H9 (cell line): Measurements from ENCODE around the gene TRIOBP. TPM values are rescaled to one million over a fixed set of nuclear protein-coding genes. Genes with fewer than 3 reads are reported as not detected.
"Not testable (repeated sequence)": the region's sequence is repeated elsewhere in the genome, so short reads cannot be mapped to it uniquely, and the experiment has no call there.

ENCODE experiments used
- DNase-seq: peaks from one replicate; pipeline ENCODE4 v3.0.0-alpha.2; 2017
- H2AFZ ChIP-seq: one replicate; pipeline ENCODE4 v1.6.1; 2013; ENCODE audit warnings: mild to moderate bottlenecking, low read length, control low read depth, moderate library complexity
- H2AK5ac ChIP-seq: 2 replicates; pipeline ENCODE4 v1.6.1; 2013; ENCODE audit warnings: low read length, control low read depth, mixed read lengths; ENCODE audit not compliant: insufficient read length
- H2BK120ac ChIP-seq: one replicate; pipeline ENCODE4 v1.6.1; 2013; ENCODE audit warnings: low read depth, mild to moderate bottlenecking, low read length, control low read depth, inconsistent platforms; ENCODE audit not compliant: poor library complexity, severe bottlenecking
- H2BK12ac ChIP-seq: 2 replicates; pipeline ENCODE4 v1.6.1; 2013; ENCODE audit warnings: low read length, control low read depth, mixed read lengths, low read depth; ENCODE audit not compliant: insufficient read length
- H2BK15ac ChIP-seq: 2 replicates; pipeline ENCODE4 v1.6.1; 2013; ENCODE audit warnings: low read depth, low read length, control low read depth
- H2BK20ac ChIP-seq: one replicate; pipeline ENCODE4 v1.6.1; 2013; ENCODE audit warnings: low read depth, mild to moderate bottlenecking, low read length, control low read depth, inconsistent platforms; ENCODE audit not compliant: poor library complexity, severe bottlenecking
- H2BK5ac ChIP-seq: 2 replicates; pipeline ENCODE4 v1.6.1; 2013; ENCODE audit warnings: low read length, control low read depth, mixed read lengths; ENCODE audit not compliant: insufficient read length
- H3K14ac ChIP-seq: 2 replicates; pipeline ENCODE4 v1.6.1; 2013; ENCODE audit warnings: low read length, control low read depth; ENCODE audit not compliant: insufficient read depth
- H3K18ac ChIP-seq: 2 replicates; pipeline ENCODE4 v1.6.1; 2013; ENCODE audit warnings: low read depth, mild to moderate bottlenecking, mixed read lengths, low read length, control low read depth; ENCODE audit not compliant: insufficient read length
- H3K23ac ChIP-seq: 2 replicates; pipeline ENCODE4 v1.6.1; 2013; ENCODE audit warnings: low read length, control low read depth, mixed read lengths, low read depth; ENCODE audit not compliant: insufficient read length
- H3K23me2 ChIP-seq: 2 replicates; pipeline ENCODE4 v1.6.1; 2013; ENCODE audit warnings: low read depth, mild to moderate bottlenecking, mixed read lengths, low read length, control low read depth; ENCODE audit not compliant: insufficient read length, poor library complexity, severe bottlenecking
- H3K27ac ChIP-seq: 2 replicates; pipeline ENCODE4 v1.5.1; 2013; ENCODE audit warnings: low read length, control low read depth, mixed read lengths, low read depth; ENCODE audit not compliant: insufficient read length
- H3K27me3 ChIP-seq: 2 replicates; pipeline ENCODE4 v1.6.1; 2013; ENCODE audit warnings: low read length, control low read depth, inconsistent platforms; ENCODE audit not compliant: insufficient read depth
- H3K4ac ChIP-seq: 2 replicates; pipeline ENCODE4 v1.6.1; 2013; ENCODE audit warnings: low read depth, mild to moderate bottlenecking, control low read depth, inconsistent platforms, low read length, moderate library complexity
- H3K4me1 ChIP-seq: 2 replicates; pipeline ENCODE4 v1.6.1; 2013; ENCODE audit warnings: low read length, control low read depth, inconsistent platforms; ENCODE audit not compliant: insufficient read depth
- H3K4me2 ChIP-seq: 2 replicates; pipeline ENCODE4 v1.6.1; 2013; ENCODE audit warnings: low read length, control low read depth, mixed read lengths; ENCODE audit not compliant: insufficient read length, insufficient read depth
- H3K56ac ChIP-seq: 2 replicates; pipeline ENCODE4 v1.6.1; 2013; ENCODE audit warnings: low read depth, mild to moderate bottlenecking, mixed read lengths, low read length, control low read depth; ENCODE audit not compliant: insufficient read length
- H3K79me1 ChIP-seq: 2 replicates; pipeline ENCODE4 v1.6.1; 2013; ENCODE audit warnings: low read depth, mild to moderate bottlenecking, moderate library complexity, low read length, control low read depth, inconsistent platforms; ENCODE audit not compliant: insufficient read depth, poor library complexity, severe bottlenecking
- H3K79me2 ChIP-seq: 2 replicates; pipeline ENCODE4 v1.6.1; 2013; ENCODE audit warnings: low read length, control low read depth, inconsistent platforms; ENCODE audit not compliant: insufficient read depth
- H3K9ac ChIP-seq: 2 replicates; pipeline ENCODE4 v1.6.1; 2013; ENCODE audit warnings: low read length, control low read depth, mixed read lengths; ENCODE audit not compliant: insufficient read length; ENCODE audit errors: extremely low read depth
- H3K9me3 ChIP-seq: one replicate; pipeline ENCODE4 v1.6.1; 2013; ENCODE audit warnings: low read depth, low read length, inconsistent platforms; ENCODE audit not compliant: control insufficient read depth
- H3T11ph ChIP-seq: one replicate; pipeline ENCODE4 v1.6.1; 2013; ENCODE audit warnings: mild to moderate bottlenecking, low read length, control low read depth, inconsistent platforms
- H4K20me1 ChIP-seq: one replicate; pipeline ENCODE4 v1.6.1; 2013; ENCODE audit not compliant: control insufficient read depth, insufficient read length, insufficient read depth
- H4K5ac ChIP-seq: 2 replicates; pipeline ENCODE4 v1.6.1; 2013; ENCODE audit warnings: low read depth, mild to moderate bottlenecking, mixed read lengths, low read length, control low read depth; ENCODE audit not compliant: insufficient read length
- H4K8ac ChIP-seq: replicated peaks from 2 replicates; pipeline ENCODE4 v1.6.1; 2013; ENCODE audit warnings: low read length, control low read depth, mixed read lengths, low read depth; ENCODE audit not compliant: insufficient read length
- H4K91ac ChIP-seq: 2 replicates; pipeline ENCODE4 v1.6.1; 2013; ENCODE audit warnings: low read depth, mild to moderate bottlenecking, moderate library complexity, mixed read lengths, low read length, control low read depth; ENCODE audit not compliant: insufficient read length
- H3K27ac Mint-ChIP-seq, 3 experiments: 2 replicates in 2 of 3; 3 replicates in 1 of 3; pipeline ENCODE4 v1.8.0; 2020 to 2021; ENCODE audit warnings: mixed read lengths in 3 of 3, mild to moderate bottlenecking in 1 of 3, moderate library complexity in 1 of 3
- H3K27me3 Mint-ChIP-seq: 2 replicates; pipeline ENCODE4 v1.8.0; 2021; ENCODE audit warnings: low read depth, mild to moderate bottlenecking, moderate library complexity, mixed read lengths
- H3K36me3 Mint-ChIP-seq, 3 experiments: 2 replicates in 2 of 3; 3 replicates in 1 of 3; pipeline ENCODE4 v1.8.0; 2020 to 2021; ENCODE audit warnings: low read depth in 3 of 3, mixed read lengths in 3 of 3; ENCODE audit not compliant: insufficient read depth in 1 of 3
- H3K4me1 Mint-ChIP-seq, 2 experiments: 2 replicates each; pipeline ENCODE4 v1.8.0; 2020; ENCODE audit warnings: mixed read lengths in 2 of 2
- H3K4me3 Mint-ChIP-seq, 2 experiments: 2 replicates in 1 of 2; 3 replicates in 1 of 2; pipeline ENCODE4 v1.8.0; 2020 to 2021; ENCODE audit warnings: mild to moderate bottlenecking in 2 of 2, mixed read lengths in 2 of 2, moderate library complexity in 1 of 2
- H3K9me3 Mint-ChIP-seq, 2 experiments: 2 replicates in 1 of 2; 3 replicates in 1 of 2; pipeline ENCODE4 v1.8.0; 2020; ENCODE audit warnings: mild to moderate bottlenecking in 2 of 2, mixed read lengths in 2 of 2, moderate library complexity in 1 of 2
- WGBS: extraction: QIAGEN DNeasy Blood & Tissue Kit; methylation state at CpG from one replicate; pipeline ENCODE4 v1.1.7; 2013; ENCODE audit warnings: missing lambda C conversion rate, low lambda C conversion rate, mixed read lengths; ENCODE audit not compliant: insufficient read length; ENCODE audit errors: extremely low coverage; 5-methylcytosine and 5-hydroxymethylcytosine counted together
- total RNA-seq: library from RNA; stranded (reverse); gene quantifications from 2 replicates; pipeline ENCODE4 v1.2.1, GENCODE V29; 2021
- TF ChIP-seq, protein P1 (sequence below): fragments of 200-600 bp; sonication (generic); conservative IDR thresholded peaks from 3 replicates; pipeline ENCODE4 v1.8.0; 2021; ENCODE audit warnings: antibody characterized with exemption, mild to moderate bottlenecking

Gene TRIOBP
- total RNA-seq, 1 experiment from 2014 or later = 52.7 TPM

DNA sequence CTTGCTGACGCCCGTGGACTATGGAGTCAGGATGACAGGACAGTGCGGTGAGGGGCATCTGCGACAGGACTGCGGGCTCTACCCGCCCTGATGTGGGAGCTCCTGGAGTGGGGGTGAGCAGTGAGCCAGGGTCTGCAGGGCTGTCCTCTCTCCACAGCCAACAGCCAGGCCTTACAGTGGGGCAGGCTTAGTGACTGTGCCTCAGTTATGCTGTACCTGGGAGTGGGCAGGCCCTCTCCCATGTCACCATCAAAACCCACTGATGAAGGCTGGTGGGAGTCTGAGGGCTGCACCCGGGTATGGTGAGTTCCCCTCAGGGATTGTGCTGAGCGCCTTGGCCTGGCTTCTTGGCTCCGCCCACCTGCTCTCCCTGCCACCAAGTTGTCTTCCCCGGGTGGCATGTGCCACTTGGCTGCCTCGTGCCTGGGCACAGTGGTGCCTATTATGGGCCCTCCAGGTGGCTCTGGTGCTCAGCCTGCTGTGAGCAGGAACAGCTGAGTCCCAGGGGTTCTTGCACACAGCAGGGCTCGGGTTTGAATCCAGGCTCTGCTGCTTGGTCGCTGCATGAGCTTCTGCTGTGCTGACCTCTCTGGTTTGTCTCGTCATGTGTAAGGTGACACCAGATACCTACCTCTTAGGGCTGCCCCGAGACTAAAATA lies 4.1 kb upstream of the TRIOBP start:
- peaks cover 2% of the 10 kb centered on the region; the same call in 1 of the 2 replicates for H3K4me1 ChIP-seq
- H3K27me3 ChIP-seq = no peaks in the 10 kb centered on the region
- Mint-ChIP-seq H3K27ac (no peak overlapping the region), H3K27me3 (peaks cover 1% of the 10 kb centered on the region), H3K4me3 (no peak overlapping the region; a peak in 1 of 5 replicates), H3K9me3 (no peaks in the 10 kb centered on the region), H3K4me1 (peaks cover 11 to 13% of the 10 kb centered on the region in 2 experiments), H3K36me3 (peaks cover 19 to 49% (median 42%) of the 10 kb centered on the region in 3 experiments)
- TF ChIP-seq, protein P1, sequence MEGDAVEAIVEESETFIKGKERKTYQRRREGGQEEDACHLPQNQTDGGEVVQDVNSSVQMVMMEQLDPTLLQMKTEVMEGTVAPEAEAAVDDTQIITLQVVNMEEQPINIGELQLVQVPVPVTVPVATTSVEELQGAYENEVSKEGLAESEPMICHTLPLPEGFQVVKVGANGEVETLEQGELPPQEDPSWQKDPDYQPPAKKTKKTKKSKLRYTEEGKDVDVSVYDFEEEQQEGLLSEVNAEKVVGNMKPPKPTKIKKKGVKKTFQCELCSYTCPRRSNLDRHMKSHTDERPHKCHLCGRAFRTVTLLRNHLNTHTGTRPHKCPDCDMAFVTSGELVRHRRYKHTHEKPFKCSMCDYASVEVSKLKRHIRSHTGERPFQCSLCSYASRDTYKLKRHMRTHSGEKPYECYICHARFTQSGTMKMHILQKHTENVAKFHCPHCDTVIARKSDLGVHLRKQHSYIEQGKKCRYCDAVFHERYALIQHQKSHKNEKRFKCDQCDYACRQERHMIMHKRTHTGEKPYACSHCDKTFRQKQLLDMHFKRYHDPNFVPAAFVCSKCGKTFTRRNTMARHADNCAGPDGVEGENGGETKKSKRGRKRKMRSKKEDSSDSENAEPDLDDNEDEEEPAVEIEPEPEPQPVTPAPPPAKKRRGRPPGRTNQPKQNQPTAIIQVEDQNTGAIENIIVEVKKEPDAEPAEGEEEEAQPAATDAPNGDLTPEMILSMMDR = no peak
- H2AK5ac ChIP-seq = no peak overlapping the region
- no peak overlapping the region for H4K91ac ChIP-seq
- H3K4me2 ChIP-seq = no peak overlapping the region
- H4K5ac ChIP-seq = no peak overlapping the region
- no peaks in the 10 kb centered on the region for H3K79me2 ChIP-seq
- no peaks in the 10 kb centered on the region for H3K23me2 ChIP-seq
- no peak overlapping the region for H4K8ac ChIP-seq
- no peak overlapping the region for H3K56ac ChIP-seq
- H3K18ac ChIP-seq = no peak overlapping the region
- H2BK12ac ChIP-seq = no peak overlapping the region
- no peaks in the 10 kb centered on the region for H4K20me1 ChIP-seq
- H3K14ac ChIP-seq = no peak overlapping the region
- no peak for DNase-seq
- no peak overlapping the region for H2BK15ac ChIP-seq
- H2BK120ac ChIP-seq = no peak overlapping the region
- no peak overlapping the region for H2BK5ac ChIP-seq
- no CpG with 5 or more reads among the region's 15 CpGs for WGBS
- H3K27ac ChIP-seq = no peak overlapping the region
- H3T11ph ChIP-seq = no peak overlapping the region
- H2BK20ac ChIP-seq = no peak overlapping the region
- H3K9ac ChIP-seq = no peak overlapping the region
- no peak overlapping the region for H3K4ac ChIP-seq
- H3K79me1 ChIP-seq = no peaks in the 10 kb centered on the region
- H3K23ac ChIP-seq = no peak overlapping the region
- H2AFZ ChIP-seq = no peak overlapping the region
- no peaks in the 10 kb centered on the region for H3K9me3 ChIP-seq

DNA sequence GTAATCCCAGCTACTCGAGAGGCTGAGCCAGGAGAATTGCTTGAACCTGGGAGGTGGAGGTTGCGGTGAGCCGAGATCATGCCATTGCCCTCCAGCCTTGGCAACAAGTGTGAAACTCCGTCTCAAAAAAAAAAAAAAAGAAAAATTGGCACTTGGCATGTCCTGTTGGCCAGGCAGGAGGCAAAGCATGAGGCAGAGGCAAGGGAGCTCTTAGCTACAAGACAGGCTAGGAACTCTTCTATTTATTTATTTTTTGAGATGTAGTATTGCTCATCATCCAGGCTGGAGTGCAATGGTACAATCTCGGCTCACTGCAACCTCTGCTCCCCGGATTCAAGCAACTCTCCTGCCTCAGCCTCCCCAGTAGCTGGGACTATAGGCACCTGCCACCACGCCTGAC lies 2.7 kb upstream of the TRIOBP start:
- not testable (repeated sequence) for H3K9me3 ChIP-seq, H3K4me2 ChIP-seq, H3K27me3 ChIP-seq, H3K9ac ChIP-seq, H3K4me3 Mint-ChIP-seq, H2BK20ac ChIP-seq, H3K9me3 Mint-ChIP-seq, H3K79me2 ChIP-seq, H4K5ac ChIP-seq, H3K56ac ChIP-seq, H3K14ac ChIP-seq, H3K4ac ChIP-seq, H2AFZ ChIP-seq, DNase-seq, H3K27me3 Mint-ChIP-seq, H3K79me1 ChIP-seq, H3K23ac ChIP-seq, H3K4me1 ChIP-seq, H2BK15ac ChIP-seq, H2BK12ac ChIP-seq, H2AK5ac ChIP-seq, H2BK5ac ChIP-seq, H4K91ac ChIP-seq, H3K27ac Mint-ChIP-seq, H4K8ac ChIP-seq, H2BK120ac ChIP-seq, H3K18ac ChIP-seq, H3K23me2 ChIP-seq, H3K27ac ChIP-seq, H3T11ph ChIP-seq, H4K20me1 ChIP-seq
- Mint-ChIP-seq H3K4me1 (peaks cover 11 to 12% of the 10 kb centered on the region in 2 experiments), H3K36me3 (peaks cover 14 to 42% (median 37%) of the 10 kb centered on the region in 3 experiments)
- WGBS = no CpG with 5 or more reads among the region's 7 CpGs
